GM06990 (cell line): ENCODE data around the gene GNGT1.

Experiments used
- DNase-seq: peaks from one replicate; pipeline ENCODE4 v3.0.0-alpha.2; 2011; ENCODE audit not compliant: insufficient read length; ENCODE audit errors: extremely low read depth
- H3K27me3 ChIP-seq: replicated peaks from 2 replicates; pipeline ENCODE4 v1.6.0; 2011; ENCODE audit warnings: low read length; ENCODE audit not compliant: control insufficient read depth, insufficient read depth
- H3K36me3 ChIP-seq: 2 replicates; pipeline ENCODE4 v1.5.1; 2011; ENCODE audit warnings: low read length; ENCODE audit not compliant: control insufficient read depth, insufficient read depth
- H3K4me3 ChIP-seq: replicated peaks from 2 replicates; pipeline ENCODE4 v1.5.1; 2011; ENCODE audit warnings: low read depth, mild to moderate bottlenecking, control low read depth, low read length
- TF ChIP-seq, protein P1 (sequence below): IDR thresholded peaks from 2 replicates; pipeline ENCODE4 v1.5.1; 2011; ENCODE audit warnings: low read length, control low read depth, mild to moderate bottlenecking, inconsistent platforms; ENCODE audit not compliant: insufficient read depth, poor library complexity, severe bottlenecking

Gene GNGT1

DNA sequence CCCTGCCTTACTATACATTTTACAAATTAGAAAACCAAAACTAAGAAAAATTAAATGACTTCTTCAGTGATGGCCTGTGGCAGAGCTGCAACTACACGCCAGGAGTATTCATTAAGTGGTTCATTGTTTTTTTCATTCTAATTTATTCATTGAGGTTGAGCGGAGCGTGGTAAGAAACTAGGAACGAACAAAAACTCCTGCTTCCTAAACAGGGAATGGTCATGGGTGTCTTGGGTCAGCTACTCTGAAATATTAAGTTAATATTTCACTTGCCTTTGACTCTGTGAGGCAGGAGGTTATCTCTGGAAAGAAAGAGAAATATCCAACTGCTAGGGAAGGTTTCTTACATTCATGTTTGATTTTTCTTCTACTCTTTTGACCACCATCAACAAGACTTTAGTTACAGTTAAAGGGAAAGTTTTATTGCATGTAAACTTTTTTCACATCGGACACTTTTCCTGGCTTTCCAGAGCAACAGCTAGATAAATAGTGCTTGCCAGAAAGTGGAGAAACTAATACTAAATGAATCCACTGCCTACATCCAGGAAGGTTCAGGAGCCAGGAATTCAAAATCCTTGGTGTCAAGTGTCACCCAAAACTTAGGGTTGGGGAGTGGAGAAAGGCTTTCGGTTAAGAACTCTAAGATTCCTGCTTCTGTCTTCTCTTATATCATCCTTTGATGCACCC is 14.3 kb downstream of the GNGT1 start:
- TF ChIP-seq, protein P1, sequence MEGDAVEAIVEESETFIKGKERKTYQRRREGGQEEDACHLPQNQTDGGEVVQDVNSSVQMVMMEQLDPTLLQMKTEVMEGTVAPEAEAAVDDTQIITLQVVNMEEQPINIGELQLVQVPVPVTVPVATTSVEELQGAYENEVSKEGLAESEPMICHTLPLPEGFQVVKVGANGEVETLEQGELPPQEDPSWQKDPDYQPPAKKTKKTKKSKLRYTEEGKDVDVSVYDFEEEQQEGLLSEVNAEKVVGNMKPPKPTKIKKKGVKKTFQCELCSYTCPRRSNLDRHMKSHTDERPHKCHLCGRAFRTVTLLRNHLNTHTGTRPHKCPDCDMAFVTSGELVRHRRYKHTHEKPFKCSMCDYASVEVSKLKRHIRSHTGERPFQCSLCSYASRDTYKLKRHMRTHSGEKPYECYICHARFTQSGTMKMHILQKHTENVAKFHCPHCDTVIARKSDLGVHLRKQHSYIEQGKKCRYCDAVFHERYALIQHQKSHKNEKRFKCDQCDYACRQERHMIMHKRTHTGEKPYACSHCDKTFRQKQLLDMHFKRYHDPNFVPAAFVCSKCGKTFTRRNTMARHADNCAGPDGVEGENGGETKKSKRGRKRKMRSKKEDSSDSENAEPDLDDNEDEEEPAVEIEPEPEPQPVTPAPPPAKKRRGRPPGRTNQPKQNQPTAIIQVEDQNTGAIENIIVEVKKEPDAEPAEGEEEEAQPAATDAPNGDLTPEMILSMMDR: no peak
- H3K36me3 ChIP-seq: no peaks in the 10 kb centered on the region
- H3K4me3 ChIP-seq: no peak overlapping the region
- DNase-seq: no peak
- no peaks in the 10 kb centered on the region for H3K27me3 ChIP-seq

DNA sequence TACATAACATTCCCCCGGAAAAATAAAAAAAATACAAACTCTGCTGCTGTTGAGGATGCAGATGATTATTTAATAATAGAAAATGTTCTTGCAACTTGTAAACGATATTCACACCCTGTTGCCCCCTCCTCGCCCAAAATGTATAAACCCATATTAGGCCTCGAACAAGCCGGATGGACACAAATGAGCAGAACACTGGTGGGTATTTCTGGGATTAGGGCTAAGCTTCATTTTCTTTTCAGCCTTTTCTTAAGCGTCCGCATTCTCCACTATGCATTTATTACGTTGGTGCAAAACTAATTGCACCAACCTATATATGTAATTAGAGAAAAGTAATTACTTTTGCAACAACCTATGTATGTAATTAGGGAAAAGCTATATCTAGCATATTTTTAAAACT is 14.8 kb downstream of the GNGT1 start:
- Histone ChIP-seq H3K27me3 (no peaks in the 10 kb centered on the region), H3K36me3 (no peaks in the 10 kb centered on the region), H3K4me3 (no peak overlapping the region)
- TF ChIP-seq, protein P1: no peak
- no peak for DNase-seq

DNA sequence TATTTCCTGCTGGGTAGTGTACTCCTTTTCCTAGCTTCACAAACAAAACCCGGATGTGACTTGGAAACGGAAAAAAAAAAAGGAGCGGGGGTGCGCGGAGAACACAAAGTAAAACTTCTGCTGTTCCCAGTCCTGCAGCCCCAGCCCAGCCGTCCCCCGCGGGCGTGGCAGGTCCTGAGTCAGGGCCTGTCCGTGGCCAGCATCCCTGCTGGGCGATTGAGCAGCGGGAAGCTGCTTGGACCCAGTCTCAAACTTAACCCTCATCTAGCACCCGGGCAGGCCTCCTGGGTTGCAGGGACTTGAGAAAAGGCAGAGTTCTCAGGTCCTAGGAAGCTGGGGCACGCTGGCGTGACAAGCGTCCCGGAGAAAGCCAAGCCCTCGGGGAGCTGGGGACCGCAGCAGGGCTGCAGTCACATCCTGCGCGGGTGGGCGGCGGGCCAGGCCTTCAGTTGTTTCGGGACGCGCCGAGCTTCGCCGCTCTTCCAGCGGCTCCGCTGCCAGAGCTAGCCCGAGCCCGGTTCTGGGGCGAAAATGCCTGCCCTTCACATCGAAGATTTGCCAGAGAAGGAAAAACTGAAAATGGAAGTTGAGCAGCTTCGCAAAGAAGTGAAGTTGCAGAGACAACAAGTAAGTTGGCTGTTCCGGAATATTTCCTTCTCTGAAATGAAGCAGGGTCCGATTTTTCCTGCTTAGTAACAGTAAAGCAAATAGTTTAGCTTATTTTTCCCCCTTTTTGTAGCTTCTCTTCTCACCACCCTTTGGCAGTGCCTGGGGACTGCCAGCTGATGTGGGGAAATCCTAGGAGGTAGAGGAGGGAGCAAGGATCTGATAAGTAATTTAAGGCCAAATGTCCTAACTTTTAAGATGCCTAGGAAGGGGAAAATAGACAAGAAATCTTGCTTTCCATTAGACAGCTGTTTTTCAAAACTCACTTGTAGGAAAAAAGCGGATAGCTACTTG is 15.5 kb downstream of the GNGT1 start, which contains the start of gene GNG11:
Gene GNG11, plus strand, starts transcription at position 129 of the 960 bp plus-strand sequence. Its CDS starts 403 bp downstream, at position 532.
- Histone ChIP-seq H3K4me3 (peak within 1 kb of the TSS; percentile 62), H3K36me3 (no peaks in the 10 kb centered on the region), H3K27me3 (no peaks in the 10 kb centered on the region)
- DNase-seq: peak; percentile 38
- TF ChIP-seq, protein P1: no peak

DNA sequence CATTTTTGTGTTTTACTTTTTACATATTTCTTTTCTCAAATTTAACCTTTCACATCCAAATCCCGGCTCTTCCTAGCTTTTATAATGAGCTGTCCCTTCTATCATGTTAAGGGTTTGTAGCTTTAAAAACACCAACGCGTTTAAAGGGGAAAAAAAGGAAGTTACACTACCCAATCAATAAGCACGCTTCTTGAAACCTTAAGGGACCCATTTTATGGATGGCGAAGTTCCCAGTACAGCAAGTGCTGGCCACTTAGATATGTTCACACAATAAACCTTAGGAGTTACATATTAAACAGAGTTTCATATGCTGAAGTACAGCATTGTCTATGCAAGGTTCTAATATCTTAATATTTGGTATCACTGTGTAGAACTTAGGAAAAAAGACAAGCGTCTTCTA is 16.9 kb downstream of the GNGT1 start:
- H3K27me3 ChIP-seq: no peaks in the 10 kb centered on the region
- no peak overlapping the region for H3K4me3 ChIP-seq
- DNase-seq: no peak
- TF ChIP-seq, protein P1: no peak
- H3K36me3 ChIP-seq: no peaks in the 10 kb centered on the region

DNA sequence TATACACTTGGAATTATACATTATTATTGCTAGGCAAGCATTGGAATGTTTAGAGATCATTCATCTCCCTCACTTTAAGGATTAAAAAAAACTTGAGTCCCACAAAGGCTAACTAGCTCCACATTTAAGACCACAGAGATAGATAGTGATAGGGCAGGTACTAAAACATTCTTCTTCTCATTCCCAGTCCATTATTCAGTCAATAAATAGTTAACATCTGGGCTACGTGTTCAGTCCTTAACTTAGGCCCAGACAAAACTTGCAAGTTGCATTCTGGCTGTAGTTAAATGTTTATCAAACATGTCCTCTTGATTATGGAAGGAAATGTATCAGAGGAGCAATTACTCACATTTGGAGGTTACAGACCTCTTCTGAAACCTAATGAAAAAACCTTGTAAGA is 17.6 kb downstream of the GNGT1 start:
- TF ChIP-seq, protein P1: no peak
- Histone ChIP-seq H3K4me3 (no peak overlapping the region), H3K27me3 (no peaks in the 10 kb centered on the region), H3K36me3 (no peaks in the 10 kb centered on the region)
- no peak for DNase-seq
